PFSK-1 (cell line): Measurements from ENCODE around the gene YIF1B.
A peak's percentile ranks its signal among the peaks of the same experiment; 100 is the strongest.

Experiments
- POLR2AphosphoS5 ChIP-seq: IDR thresholded peaks from 2 replicates; pipeline ENCODE4 v1.6.1; 2012; ENCODE audit warnings: low read depth, mild to moderate bottlenecking, control low read depth, low read length, moderate library complexity
- SIN3A ChIP-seq: IDR thresholded peaks from 2 replicates; pipeline ENCODE4 v1.6.1; 2012; ENCODE audit warnings: mild to moderate bottlenecking, low read length, moderate library complexity, borderline replicate concordance; ENCODE audit not compliant: insufficient read depth
- TAF1 ChIP-seq: IDR thresholded peaks from 2 replicates; pipeline ENCODE4 v1.6.1; 2012; ENCODE audit warnings: low read length, control low read depth, borderline replicate concordance; ENCODE audit not compliant: insufficient read depth
- TF ChIP-seq, protein P1 (sequence below), 2 experiments: IDR thresholded peaks; 2 replicates each; pipeline versions ENCODE4 v1.6.1 to v1.8.0; 2011 to 2012; ENCODE audit warnings: low read depth in 2 of 2, low read length in 2 of 2, control low read depth in 1 of 2, inconsistent platforms in 1 of 2, mild to moderate bottlenecking in 1 of 2, moderate library complexity in 1 of 2; ENCODE audit not compliant: insufficient read depth in 1 of 2

- TF ChIP-seq, protein P1, sequence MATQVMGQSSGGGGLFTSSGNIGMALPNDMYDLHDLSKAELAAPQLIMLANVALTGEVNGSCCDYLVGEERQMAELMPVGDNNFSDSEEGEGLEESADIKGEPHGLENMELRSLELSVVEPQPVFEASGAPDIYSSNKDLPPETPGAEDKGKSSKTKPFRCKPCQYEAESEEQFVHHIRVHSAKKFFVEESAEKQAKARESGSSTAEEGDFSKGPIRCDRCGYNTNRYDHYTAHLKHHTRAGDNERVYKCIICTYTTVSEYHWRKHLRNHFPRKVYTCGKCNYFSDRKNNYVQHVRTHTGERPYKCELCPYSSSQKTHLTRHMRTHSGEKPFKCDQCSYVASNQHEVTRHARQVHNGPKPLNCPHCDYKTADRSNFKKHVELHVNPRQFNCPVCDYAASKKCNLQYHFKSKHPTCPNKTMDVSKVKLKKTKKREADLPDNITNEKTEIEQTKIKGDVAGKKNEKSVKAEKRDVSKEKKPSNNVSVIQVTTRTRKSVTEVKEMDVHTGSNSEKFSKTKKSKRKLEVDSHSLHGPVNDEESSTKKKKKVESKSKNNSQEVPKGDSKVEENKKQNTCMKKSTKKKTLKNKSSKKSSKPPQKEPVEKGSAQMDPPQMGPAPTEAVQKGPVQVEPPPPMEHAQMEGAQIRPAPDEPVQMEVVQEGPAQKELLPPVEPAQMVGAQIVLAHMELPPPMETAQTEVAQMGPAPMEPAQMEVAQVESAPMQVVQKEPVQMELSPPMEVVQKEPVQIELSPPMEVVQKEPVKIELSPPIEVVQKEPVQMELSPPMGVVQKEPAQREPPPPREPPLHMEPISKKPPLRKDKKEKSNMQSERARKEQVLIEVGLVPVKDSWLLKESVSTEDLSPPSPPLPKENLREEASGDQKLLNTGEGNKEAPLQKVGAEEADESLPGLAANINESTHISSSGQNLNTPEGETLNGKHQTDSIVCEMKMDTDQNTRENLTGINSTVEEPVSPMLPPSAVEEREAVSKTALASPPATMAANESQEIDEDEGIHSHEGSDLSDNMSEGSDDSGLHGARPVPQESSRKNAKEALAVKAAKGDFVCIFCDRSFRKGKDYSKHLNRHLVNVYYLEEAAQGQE (IDR thresholded peaks at IDR 0.05; ENCODE audit: insufficient read depth in 1 of 2, low read depth in 2 of 2, low read length in 2 of 2) = no peak
- no peak for TF ChIP-seq TAF1
- TF ChIP-seq POLR2AphosphoS5 = 0 out of 2 replicates have a peak, but pooled peaks have one; percentile 13
- no peak for TF ChIP-seq SIN3A
Measured at GRCh38 chr19:38360839-38361631, 45.3 kb upstream of the YIF1B start.
